DMS153 (cell line): ENCODE data around the gene TEDC2.
"Not testable (repeated sequence)": the region's sequence is repeated elsewhere in the genome, so short reads cannot be mapped to it uniquely, and the experiment has no call there.

Experiments
- DNase-seq: peaks from one replicate; lab custom pipeline; 2025; lab: John Stamatoyannopoulos, UW

TEDC2 gene, protein sequence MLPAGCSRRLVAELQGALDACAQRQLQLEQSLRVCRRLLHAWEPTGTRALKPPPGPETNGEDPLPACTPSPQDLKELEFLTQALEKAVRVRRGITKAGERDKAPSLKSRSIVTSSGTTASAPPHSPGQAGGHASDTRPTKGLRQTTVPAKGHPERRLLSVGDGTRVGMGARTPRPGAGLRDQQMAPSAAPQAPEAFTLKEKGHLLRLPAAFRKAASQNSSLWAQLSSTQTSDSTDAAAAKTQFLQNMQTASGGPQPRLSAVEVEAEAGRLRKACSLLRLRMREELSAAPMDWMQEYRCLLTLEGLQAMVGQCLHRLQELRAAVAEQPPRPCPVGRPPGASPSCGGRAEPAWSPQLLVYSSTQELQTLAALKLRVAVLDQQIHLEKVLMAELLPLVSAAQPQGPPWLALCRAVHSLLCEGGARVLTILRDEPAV

DNA sequence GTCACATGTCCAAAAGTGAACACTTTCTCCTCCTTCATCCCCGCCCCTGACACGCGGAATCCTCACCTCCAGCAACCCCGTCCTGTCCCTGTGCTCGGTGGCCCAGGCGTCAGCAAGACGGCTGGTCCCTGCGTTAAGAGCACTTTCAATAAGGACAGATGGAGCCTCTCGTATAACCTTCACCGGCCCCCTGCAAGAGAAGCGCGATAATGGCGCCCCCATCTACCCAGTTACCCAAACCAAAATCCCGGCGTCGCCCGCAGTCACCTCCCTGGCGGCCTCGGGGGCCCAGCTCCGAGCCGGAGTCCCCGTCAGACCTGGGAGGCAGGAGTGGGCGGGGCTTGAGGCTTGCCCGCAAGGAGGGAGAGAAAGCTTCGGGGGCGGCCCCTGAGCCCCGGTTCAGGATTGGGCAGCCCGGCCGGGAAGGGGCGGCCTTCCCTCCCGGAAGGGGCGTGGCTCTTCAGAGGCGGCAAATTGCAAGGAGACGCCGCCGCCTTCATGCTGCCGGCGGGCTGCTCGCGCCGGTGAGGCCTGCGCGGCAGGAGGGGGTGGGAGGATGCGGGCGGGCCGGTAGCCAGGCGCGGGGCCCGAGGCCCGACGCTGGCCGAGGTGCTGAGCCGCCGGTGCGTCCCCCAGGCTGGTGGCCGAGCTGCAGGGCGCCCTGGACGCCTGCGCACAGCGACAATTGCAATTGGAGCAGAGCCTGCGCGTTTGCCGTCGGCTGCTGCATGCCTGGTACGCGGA lies at the start of gene TEDC2:
Gene TEDC2, plus strand, starts transcription at position 463 of the 744 bp plus-strand sequence. Its CDS starts 36 bp downstream, at position 499.
- peak; percentile 93 for DNase-seq

DNA sequence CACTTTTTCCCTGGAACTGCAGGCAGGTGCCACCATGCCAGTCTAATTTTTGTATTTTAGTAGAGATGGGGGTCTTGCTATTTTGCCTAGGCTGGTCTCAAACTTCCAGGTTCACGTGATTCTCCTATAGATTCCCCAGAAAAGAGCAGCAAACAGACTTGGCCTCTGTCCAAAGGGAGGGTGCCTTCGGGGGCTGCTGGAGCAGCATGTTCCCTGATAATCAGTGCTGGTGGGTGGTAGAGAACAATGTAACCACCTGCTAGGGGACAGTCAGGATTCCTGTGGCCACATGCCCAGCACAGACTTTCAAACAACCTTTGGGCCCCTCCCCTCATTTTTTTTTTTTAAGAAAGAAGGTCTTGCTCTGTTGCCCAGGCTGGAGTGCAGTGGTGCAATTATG lies 44.8 kb upstream of the TEDC2 start:
- DNase-seq, result no peak

DNA sequence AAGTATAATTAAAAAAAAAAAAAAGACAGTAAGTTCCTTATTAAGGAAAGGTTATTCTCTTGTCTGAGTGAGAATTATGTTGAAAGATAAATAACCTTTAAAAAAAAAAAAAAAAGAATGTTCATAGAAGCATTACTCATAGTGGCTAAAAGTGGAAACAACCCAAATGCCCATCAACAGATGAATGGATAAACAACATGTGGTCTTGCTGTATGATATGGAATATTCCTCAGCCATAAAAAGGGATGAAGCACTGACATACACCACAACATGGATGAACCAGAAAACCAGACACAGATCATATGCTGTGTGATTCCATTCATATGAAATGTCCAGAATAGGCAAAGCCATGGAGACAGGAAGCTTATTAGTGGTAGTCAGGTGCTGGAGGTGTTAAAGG lies 39.9 kb upstream of the TEDC2 start:
- no peak for DNase-seq

DNA sequence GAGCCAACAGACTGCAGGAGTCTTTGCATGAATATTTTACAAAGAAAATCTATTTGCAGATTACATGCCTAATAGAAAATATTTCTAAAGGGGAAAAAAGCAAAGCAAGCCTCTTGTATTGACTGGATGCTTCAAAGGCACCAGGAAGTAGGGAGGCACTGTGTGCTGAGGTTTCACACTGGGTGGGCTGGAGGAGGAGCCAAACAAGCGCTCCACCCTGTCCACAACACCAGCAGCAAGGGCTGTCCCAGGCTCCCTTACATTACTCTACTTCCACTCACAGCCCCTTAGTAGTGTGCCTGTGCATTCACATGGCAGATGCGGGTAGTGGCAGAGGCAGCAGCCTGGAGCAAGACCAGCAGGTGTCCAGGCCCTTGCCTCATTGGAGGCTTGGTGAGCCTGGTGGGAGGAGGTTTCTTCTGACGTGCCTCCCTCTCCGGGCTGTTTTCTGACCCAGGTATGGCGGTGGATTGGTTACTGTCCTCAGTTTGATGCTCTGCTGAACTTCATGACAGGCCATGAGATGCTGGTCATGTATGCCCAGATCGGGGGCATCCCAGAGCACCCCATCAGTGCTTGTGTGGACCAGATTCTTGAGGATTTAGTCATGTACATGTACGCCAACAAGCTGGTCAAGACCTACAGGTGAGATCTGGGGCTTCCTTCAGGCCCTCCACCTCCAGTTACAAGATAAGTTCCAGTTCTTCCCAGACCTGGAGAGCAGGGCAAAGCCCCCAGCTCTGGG lies 37.6 kb upstream of the TEDC2 start:
- DNase-seq, result no peak

DNA sequence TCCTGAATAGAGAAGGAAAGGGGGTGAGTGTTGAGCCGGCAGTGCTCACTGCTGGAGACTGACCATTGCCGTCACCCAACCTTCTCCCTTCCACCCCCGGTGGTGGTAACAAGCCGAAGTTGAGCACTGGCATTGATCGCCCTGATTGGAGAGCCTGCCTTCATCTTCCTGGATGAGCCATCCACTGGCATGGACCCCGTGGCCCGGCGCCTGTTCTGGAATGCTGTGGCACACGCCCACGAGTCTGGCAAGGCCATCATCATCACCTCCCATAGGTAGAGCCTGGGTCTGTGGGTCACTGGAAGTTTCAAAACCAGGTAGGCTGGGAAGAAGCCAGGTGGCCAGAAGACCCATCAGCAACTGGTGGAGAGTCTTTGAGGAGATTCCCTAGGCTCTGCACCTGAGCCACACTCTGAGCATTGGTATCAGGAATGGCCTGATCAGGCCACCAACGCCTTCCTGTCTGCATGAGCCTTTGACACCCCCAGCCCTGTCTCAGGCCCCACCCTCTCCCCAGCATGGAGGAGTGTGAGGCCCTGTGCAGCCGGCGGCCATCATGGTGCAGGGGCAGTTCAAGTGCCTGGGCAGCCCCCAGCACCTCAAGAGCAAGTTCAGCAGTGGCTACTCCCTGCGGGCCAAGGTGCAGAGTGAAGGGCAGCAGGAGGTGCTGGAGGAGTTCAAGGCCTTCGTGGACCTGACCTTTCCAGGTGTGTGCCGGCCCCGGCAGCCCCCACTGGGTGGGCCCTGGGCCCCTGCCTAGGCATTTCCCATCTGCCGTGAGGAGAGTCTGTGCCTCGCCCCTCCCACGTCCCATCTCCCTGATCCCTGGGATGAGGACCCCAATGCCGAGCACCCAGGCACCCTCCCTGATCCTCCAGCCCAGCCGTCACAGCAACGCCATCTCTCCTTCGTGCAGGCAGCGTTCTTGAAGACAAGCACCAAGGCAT lies 35.6 kb upstream of the TEDC2 start:
- no peak for DNase-seq

DNA sequence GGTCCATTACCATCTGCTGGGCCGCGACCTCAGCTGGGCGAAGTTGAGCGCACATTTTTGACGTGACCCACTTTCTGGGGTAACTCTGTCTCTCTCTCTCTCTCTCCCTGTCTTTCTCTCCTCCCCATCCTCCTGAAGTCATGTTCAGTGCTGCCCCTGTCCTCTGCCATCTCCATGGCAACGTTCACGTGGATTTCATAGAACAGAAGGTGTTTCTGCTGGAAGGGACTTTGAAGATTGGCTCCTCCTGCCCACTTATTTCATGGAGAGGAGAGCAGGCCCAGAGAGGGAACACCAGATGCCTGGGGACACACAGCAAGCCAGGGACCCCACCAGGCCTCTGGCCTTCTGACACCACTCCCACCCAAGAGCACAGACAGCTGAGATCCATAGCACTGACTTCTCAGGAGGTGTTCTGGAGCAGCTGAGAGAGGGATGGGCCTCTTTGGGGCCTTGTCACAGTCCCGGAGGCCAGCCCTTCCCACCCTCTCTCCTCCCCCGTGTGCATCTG lies 34.8 kb upstream of the TEDC2 start:
- DNase-seq, result no peak

DNA sequence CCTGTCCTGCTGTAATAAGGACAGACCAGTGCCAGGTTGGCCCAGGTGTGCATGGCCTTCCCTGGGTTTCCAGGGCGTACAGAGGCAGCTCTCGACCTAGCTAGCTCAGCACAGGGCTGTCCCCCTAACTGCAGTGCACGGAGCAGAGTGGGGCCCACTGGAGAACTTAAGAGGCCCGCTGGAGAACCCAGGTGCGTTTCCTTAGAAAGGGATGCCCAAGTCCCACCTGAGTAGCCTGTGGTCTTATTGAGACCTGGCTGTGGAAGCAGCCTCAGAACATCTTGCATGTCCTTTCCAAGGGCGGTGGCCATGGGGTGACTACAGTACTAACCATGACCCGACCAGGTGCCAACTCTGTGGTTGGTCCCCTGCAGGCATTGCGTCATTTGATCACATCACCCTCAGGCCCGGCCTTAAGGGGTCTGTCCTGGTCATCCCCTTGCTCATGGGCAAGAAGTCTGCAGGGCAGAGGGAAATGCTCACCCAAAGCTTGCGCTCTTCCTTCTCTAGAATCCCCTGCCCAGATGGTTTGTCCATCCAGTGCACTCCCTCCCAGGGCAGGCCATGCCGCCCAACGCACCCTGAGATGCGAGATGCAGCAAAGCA lies 34.0 kb upstream of the TEDC2 start:
- DNase-seq, result no peak

DNA sequence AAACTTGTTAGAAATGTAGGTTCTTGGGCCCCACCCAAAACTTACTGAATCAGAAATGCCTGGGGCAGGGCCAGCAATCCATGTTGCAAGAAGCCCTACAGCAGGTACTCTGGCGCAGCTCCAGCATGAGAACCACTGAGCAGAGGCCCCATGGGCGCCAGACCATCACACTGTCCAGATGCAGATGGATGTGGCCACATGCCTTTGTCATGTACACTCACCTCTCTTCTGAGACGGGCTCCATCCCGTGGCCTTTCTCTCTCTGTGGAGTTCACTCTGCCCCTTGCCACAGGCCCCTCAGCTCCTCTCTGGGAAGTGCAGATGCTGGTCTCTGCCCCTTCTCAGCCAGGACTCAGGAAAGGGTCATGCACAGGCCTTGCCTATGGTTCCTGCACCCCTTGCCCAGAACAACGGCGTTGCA lies 33.0 kb upstream of the TEDC2 start:
- DNase-seq, result no peak

DNA sequence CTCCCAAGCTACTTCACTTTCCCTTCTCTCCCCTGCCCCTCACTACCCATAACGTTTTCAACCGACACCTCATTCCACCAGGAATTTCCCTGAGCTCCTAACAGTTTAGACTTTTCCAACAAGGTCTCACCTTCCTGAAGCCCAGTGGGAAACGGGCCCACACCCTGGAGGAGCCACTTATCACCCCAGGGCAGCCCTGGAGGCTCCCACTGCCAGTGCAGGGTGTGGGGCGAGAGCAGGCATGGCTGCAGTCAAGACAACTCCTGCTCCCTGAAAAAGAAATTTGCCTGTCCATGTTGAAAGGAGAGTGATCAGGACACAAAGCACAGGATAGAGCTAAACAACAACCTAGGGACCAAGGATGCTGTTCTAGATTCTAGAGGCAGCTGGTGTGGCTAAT lies 32.4 kb upstream of the TEDC2 start:
- DNase-seq, result no peak

DNA sequence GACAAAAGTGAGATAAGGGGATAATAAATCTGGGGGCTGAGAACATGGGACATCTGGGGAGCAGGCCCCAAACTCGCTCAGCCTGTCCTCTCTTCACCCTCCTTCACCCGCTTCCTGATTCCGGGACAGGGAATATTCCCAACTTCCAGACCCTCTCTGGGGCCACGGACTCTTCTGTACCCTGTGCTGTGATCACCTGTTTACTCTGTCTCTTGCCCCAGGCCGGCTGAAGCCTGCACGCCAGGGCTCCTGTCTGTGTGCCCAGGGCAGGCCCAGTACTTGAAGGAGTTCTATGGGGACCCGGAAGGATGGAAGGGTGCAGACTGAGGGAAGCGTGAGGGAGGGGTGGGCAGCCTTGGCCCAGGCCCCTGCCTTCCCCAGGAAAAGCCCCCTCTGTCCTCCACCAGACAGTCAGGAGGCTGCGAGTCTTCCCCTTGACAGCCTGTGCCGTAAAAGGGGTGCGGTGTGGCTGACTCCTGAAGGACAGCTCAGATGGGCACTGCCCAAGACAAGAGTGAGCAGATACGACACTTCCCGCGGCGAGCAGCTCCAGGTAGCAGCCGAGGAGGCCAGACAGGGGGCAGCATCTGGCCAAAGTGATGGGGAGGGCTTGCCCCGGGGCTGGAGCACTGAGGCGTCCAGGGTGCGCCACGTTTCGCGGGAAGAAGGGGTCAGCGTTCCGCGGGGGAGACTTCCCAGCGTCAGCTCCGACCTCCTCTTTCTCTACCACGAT lies 31.7 kb upstream of the TEDC2 start:
- peak; percentile 12 for DNase-seq

DNA sequence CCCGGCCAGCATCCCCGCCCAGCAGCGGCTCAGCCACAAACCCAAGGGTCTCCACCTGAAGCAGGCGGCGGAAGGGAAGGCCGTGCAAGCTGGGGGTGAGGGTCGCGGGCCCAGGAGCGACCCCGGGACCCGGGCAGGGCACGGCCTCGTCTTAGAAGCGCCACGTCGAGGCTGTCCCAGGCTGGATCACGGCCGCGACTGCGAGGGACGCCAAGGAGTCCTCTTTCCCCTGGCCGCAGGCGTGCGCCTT lies 31.2 kb upstream of the TEDC2 start:
- DNase-seq, result no peak

DNA sequence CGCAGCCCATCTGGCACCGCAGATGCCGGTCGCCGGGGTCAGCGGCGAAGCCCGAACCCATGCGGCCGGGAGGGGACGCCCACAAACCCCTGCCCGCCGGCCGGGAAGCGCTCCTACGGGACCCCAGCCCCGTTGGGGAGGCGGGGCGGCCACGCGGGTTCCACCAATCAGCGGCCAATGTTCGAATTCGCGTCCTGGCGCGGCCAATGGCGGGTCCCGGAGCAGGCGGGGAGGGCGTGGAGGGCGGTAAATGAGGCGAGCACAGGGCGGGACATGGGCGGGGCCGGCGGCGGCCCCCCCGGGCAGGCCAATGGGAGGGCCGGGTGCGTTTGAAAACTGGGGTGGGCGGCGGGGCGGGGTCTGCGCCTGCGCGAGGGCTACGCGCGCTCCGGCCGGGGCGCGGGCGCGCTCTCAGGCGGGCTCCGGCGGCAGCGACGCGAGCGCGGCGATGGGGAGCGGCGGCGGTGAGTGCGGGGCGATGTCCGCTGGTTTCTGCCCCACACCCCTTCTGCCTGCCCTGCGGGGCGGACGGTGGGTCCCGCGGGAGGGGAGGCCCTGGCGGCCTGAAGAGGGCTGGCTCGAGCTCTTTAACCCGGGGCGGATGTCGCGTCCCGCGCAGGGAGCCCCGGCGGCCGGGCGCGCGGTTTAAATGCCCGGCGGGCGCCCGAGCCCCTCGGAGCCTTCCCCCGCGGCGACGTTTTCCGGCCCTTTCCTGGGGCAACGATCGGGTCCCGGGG lies 30.7 kb upstream of the TEDC2 start, which contains the start of gene CCNF:
Gene CCNF, plus strand, starts transcription at position 414 of the 737 bp plus-strand sequence. Its CDS starts 35 bp downstream, at position 449.
- peak; percentile 93 for DNase-seq

DNA sequence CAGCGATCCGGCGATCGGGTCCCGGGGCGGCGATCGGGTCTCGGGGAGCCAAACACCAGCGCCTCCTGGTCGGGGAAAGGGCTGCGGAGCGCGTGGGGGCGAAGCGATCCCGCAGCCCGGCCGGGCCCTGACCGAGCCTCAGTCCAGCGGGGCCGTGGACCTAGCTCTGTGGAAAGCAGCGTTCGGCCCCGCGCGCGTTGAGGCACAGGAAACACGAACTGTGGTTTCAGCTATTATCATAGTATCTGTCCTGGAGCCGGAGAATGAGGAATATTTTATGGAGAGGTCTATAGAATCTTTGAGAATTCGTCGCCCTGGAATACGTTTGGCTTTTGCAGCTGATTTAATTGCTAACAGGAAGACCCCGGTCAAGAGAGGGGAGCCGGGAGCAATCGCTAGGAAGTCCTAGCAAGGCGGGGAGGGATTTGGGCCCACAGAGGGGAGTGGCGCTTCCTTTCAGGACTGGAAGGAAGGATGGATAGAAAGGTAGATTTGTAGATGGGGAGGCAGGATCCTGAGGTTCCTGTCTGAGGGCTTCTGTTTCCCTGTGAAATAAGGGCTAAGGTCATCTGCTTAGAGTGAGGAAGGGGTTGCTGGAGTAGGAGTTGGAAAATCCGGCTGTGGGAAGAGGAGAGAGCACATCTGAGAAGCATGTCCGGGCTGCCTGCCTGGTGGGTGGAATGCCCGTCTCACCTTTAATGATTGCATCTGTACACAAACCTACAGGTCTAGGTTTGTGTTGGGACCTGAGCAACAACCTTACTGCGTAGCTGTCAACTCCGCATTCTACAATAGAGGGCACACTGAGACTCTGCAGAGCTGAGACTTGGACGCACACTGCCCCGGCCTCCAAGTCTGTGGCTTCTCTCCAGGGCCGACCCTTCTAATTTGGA lies 29.9 kb upstream of the TEDC2 start:
- DNase-seq, result no peak

DNA sequence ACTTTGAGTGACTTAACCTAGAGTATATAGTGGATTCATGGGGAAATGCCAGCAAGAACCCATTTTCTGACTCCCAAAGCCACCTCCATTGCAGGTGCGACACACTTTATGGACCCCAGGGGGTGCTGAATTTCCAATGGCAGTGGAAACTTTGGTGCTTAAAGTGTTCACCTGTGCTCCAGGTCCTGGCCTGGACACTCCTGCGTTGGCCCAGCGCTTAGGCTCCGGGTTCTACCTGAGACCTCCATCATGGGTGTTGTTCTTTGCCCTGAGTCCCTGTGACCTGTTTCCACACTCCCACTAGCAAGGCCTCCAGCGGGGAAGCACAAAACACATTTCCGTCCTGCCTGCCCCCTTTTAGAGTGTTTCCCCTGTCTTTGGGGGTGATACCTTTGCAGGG lies 27.6 kb upstream of the TEDC2 start:
- no peak for DNase-seq

DNA sequence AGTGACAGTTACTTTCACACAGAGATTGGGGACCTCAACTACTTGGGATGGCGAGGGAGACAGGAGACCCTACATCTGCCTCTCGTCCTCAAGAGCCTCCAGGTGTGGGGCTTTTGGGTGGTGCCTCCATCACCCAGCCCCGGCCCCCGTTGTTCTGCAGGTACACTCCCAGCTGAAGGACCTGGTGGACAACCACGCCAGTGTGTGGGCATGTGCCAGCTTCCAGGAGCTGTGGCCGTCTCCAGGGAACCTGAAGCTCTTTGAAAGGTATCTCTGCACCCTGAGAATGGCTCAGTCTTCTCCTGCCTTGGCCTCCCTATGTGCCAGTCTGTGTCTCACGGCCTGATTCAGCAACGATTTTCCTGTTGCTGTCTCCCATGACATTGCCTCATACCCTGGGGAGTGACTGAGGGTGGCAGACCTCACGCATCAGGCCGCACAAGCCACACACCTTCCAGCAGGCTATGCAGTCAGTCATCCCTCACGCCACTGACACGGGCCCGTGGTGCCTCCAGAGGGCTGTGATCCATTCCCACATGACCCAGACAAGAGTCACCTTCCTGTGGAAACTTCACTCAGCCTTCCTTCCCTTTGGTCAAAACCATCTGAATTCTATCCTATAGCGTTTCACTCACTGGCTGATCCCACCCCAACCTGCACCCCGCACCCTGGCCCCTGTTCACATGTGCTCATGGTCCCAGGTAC lies 27.0 kb upstream of the TEDC2 start:
- DNase-seq, result no peak

DNA sequence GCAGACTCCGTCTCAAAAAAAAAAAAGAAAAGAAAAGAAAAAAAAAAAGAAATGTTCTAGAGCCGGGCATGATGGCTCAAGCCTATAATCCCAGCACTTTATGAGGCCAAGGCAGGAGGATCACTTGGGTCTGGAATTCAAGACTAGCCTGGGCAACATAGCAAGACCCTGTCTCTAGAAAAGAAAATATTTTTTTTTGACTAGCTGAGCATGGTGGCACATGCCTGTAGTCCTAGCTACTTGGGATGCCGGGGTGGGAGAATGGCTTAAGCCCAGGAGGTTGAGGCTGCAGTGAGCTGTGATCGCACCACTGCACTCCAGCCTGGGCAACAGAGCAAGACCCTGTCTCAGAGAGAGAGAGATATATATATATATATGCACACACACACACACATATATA lies 24.7 kb upstream of the TEDC2 start:
- DNase-seq, result not testable (repeated sequence)

DNA sequence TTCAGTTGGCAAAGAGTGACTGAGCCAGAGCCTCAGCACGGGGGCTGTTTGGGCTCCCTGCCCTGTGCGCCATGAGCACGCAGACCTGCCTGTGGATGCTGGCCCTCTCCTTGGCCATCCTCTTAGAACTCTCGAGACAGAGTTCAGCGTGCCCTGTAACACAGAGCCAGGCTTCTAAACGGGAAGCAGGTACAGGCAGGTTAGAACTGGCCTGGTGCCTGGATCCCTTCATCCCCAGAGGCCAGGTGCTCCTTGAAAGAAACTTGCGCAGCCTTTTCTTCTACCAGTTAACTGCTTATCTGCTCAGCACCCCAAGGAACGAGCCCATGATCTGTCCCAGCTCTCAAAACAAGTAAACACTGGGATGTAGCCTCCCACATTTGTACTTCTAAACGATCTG lies 23.8 kb upstream of the TEDC2 start:
- no peak for DNase-seq
